ENCODE data around the gene SEMA3C.
A peak's percentile ranks its signal among the peaks of the same experiment; 100 is the strongest.

The SEMA3C gene

GRCh38 chr7:80869821-80870751 is 48.8 kb downstream of the SEMA3C start:
- Histone ChIP-seq H3K9me3 (ENCODE audit: control insufficient read depth, insufficient read depth, low read depth, low read length) (no peaks in the 10 kb centered on the region), H3K4me3 (ENCODE audit: low read depth, low read length) (no peak overlapping the region), H3K27ac (ENCODE audit: extremely low read depth, low read depth, low read length) (peak overlapping the region; percentile 60), H3K4me1 (ENCODE audit: control insufficient read depth, insufficient read depth, low read length) (peaks cover 20% of the 10 kb centered on the region), H3K36me3 (ENCODE audit: control insufficient read depth in 2 of 2, insufficient read depth in 1 of 2, low read length in 2 of 2) (no peaks in the 10 kb centered on the region)
- TF ChIP-seq ZBTB21 (tag by site-specific recombination; IDR thresholded peaks at IDR 0.05) (no peak), PRDM10 (tag by site-specific recombination; IDR thresholded peaks at IDR 0.05) (peak; percentile 66), ZNF600 (tag by site-specific recombination; IDR thresholded peaks at IDR 0.05) (peak; percentile 21; the same call in 1 of the 2 replicates)
- CTCF ChIA-PET, result interaction anchor here (0.7 kb wide), 1 partner anchor 27 kb away, joined by 3 read pairs; no protein-coding TSS in a partner anchor
- POLR2A ChIA-PET, result no interaction called here

GRCh38 chr7:80869106-80869784 is 49.6 kb downstream of the SEMA3C start:
- Histone ChIP-seq H3K4me1 (ENCODE audit: control insufficient read depth, insufficient read depth, low read length) (peaks cover 20% of the 10 kb centered on the region), H3K9me3 (ENCODE audit: control insufficient read depth, insufficient read depth, low read depth, low read length) (no peaks in the 10 kb centered on the region), H3K36me3 (ENCODE audit: control insufficient read depth in 2 of 2, insufficient read depth in 1 of 2, low read length in 2 of 2) (no peaks in the 10 kb centered on the region), H3K4me3 (ENCODE audit: low read depth, low read length) (no peak overlapping the region), H3K27ac (ENCODE audit: extremely low read depth, low read depth, low read length) (peak overlapping the region; percentile 60; the same call in 1 of the 2 replicates)
- no peak for TF ChIP-seq TRIM28 (IDR thresholded peaks at IDR 0.05; ENCODE audit: borderline replicate concordance, low read length)
- CTCF ChIA-PET, result no interaction called here
- POLR2A ChIA-PET, result no interaction called here

- ChIA-PET CTCF (no interaction called here), POLR2A (no interaction called here)
- Histone ChIP-seq H3K36me3 (ENCODE audit: control insufficient read depth in 2 of 2, insufficient read depth in 1 of 2, low read length in 2 of 2) (no peaks in the 10 kb centered on the region), H3K27ac (ENCODE audit: extremely low read depth, low read depth, low read length) (no peak overlapping the region), H3K4me1 (ENCODE audit: control insufficient read depth, insufficient read depth, low read length) (peaks cover 17% of the 10 kb centered on the region), H3K4me3 (ENCODE audit: low read depth, low read length) (no peak overlapping the region), H3K9me3 (ENCODE audit: control insufficient read depth, insufficient read depth, low read depth, low read length) (no peaks in the 10 kb centered on the region)
- TF ChIP-seq EGR2 (tag by site-specific recombination; IDR thresholded peaks at IDR 0.05; ENCODE audit: low read depth) (no peak), YY2 (tag by site-specific recombination; IDR thresholded peaks at IDR 0.05) (no peak), PRDM6 (tag by site-specific recombination; IDR thresholded peaks at IDR 0.05) (no peak), ZNF521 (tag by site-specific recombination; IDR thresholded peaks at IDR 0.05) (no peak), SALL2 (tag by site-specific recombination; IDR thresholded peaks at IDR 0.05; ENCODE audit: borderline replicate concordance) (no peak), ZNF24 (tag by site-specific recombination; IDR thresholded peaks at IDR 0.05) (no peak), ZNF223 (tag by site-specific recombination; IDR thresholded peaks at IDR 0.05) (no peak), ZNF768 (tag by site-specific recombination; IDR thresholded peaks at IDR 0.05) (no peak)
Measured at GRCh38 chr7:80868566-80868965, 50.3 kb downstream of the SEMA3C start.
